Subcutaneous adipose tissue (tissue), 4 donors: ENCODE measurements around the gene CACNA1E. TPM values are rescaled to one million over a fixed set of nuclear protein-coding genes. Genes with fewer than 3 reads are reported as not detected.

Experiments
- total RNA-seq, 4 donors: library from RNA; depleted of rRNA; stranded (reverse); fragments of >200 nt; gene quantifications; one replicate each; pipeline ENCODE4 v1.1.0, GENCODE V29; 2016
- TF ChIP-seq, protein P1 (sequence below): fragments of 450-650 bp; IDR thresholded peaks from one replicate; pipeline ENCODE4 v1.5.1; 2016; ENCODE audit warnings: low read depth, mild to moderate bottlenecking, control low read depth, antibody characterized with exemption, moderate library complexity

CACNA1E gene
- total RNA-seq, 4 donors from 2014 or later: 0.16 to 0.19 TPM; not detected in 2

DNA sequence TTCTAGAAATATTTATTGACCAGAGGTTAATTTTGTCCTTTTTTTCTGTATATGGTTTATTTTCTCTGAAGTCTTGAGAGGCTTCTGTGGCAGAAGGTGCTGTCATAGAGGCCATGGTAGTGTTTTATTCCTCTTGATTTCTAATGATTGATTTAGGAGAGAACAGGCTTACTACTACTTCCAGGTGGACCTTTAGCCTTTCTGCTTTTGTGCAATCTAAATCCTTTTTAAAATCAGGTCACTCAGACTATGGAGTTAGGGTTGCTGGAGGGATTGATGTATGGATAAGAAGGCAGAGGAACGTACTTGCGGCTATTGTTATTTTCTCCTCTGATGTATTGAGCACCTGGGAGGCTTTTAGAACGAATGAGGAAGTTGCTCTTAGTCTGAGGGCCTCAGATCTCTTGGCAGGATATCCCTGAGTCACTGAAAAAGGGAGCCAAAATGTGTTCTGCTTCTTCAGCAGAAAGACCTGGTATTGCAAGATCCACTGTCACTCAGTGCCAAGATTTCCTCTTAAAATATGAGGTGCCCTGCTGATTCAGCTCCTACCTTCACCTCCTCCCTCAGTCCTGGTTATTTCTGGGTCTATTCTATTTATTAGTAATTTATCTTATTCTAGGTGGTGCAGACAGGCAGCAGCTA lies 300.8 kb downstream of the CACNA1E start:
- TF ChIP-seq, protein P1, sequence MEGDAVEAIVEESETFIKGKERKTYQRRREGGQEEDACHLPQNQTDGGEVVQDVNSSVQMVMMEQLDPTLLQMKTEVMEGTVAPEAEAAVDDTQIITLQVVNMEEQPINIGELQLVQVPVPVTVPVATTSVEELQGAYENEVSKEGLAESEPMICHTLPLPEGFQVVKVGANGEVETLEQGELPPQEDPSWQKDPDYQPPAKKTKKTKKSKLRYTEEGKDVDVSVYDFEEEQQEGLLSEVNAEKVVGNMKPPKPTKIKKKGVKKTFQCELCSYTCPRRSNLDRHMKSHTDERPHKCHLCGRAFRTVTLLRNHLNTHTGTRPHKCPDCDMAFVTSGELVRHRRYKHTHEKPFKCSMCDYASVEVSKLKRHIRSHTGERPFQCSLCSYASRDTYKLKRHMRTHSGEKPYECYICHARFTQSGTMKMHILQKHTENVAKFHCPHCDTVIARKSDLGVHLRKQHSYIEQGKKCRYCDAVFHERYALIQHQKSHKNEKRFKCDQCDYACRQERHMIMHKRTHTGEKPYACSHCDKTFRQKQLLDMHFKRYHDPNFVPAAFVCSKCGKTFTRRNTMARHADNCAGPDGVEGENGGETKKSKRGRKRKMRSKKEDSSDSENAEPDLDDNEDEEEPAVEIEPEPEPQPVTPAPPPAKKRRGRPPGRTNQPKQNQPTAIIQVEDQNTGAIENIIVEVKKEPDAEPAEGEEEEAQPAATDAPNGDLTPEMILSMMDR: no peak

DNA sequence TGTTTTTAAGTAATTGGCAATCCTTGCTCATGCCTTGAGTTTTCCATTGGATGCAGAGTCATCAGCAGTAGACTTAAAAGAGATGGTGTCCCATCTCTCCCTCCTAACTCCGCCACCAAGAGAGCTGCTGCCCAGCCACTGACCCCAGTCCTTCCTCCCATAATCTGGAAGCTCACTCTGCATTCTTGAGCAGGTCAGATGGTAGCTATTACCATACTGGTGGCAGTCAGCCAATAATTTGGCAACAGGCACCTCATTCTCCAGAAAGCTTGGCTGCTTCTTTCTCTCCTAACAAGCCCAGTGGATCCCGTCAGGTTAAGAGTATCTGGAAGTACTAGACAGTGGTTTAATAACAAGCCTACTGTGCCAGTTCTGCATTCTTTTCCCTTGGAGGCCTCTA lies 306.1 kb downstream of the CACNA1E start:
- TF ChIP-seq, protein P1: no peak

DNA sequence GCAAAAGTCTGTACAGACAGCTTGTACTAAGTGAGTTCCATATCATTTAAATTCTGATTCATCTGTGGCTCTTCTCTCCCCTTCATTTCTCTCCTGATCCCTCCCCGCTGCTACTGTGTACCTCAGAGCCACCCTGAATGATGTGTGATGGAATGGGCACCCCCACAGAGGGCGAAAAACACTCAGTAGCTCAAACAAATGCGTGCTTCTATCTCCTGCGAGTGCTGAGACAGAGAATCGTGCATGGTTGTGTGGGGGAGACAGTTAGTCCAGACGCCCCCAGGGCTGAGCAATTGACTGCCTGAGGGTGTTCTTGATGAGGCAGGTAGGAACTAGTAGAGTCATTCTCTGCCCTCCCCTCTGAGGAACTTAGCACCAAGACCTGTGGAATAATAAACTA lies 308.4 kb downstream of the CACNA1E start:
- TF ChIP-seq, protein P1: no peak

DNA sequence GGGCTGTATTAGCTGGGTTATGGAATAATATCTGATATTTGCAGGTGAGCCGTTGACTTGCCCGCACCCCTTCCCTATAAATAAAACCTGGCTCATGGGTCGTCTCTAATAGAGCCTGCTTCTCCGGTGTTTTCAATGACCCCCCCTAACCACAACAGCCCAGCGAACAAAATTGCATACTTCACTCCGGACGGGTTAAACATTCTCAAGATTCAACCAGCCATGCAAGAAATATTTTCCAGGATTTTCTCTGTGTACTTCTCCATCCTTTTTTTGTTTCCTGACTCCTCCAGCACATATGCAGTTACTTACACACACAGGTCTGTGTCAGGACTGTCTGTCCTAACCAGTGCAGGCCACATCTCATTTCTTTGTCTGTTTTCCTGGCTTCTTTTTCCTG lies 310.5 kb downstream of the CACNA1E start:
- TF ChIP-seq, protein P1: no peak

DNA sequence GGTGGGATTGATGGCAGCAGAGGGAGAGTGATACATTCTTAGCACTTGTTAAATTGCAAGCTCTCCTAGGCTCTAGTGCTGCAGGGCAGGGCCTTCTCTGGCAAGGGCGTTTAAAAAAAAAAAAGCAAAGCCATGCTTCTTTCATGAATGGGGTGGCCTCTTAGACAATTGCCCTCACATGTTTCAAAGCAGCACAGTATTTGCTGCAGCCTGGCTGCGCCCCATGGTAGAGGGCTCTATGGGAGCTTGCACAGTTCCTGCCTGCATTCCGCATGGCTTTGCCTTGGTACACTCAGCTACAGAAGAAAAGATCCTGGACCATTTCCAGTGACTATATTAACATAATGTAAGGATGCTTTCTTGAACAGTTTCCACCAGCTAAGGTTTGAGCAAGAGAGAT lies 311.0 kb downstream of the CACNA1E start:
- TF ChIP-seq, protein P1: no peak

DNA sequence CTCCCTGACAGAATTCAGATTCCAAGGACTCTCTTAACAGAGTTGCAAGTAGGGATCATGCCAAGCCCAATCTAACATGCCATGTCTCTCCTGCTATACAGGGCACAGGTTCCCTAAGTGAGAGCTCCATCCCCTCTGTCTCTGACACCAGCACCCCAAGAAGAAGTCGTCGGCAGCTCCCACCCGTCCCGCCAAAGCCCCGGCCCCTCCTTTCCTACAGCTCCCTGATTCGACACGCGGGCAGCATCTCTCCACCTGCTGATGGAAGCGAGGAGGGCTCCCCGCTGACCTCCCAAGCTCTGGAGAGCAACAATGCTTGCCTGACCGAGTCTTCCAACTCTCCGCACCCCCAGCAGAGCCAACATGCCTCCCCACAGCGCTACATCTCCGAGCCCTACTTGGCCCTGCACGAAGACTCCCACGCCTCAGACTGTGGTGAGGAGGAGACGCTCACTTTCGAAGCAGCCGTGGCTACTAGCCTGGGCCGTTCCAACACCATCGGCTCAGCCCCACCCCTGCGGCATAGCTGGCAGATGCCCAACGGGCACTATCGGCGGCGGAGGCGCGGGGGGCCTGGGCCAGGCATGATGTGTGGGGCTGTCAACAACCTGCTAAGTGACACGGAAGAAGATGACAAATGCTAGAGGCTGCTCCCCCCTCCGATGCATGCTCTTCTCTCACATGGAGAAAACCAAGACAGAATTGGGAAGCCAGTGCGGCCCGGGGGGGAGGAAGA lies 315.0 kb downstream of the CACNA1E start:
- TF ChIP-seq, protein P1: no peak

DNA sequence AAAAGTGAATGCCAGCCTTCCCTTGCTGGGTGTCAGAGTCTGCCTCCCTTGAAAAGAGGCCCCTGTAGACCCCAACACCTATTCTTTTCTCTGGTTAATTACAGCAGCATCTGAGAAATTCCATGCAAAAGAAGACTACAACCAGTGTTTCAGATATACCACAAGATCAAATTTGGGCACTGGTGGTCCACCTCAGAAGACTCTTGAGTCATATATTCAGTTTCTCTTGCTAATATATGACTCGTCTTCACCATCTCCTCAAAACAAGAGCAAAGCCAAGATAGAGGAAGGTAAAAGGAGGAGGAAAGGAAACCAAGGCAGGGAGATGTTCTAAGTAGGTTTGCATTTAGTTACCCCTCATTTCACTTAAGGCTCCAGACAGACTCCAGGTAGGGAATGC lies 318.3 kb downstream of the CACNA1E start:
- TF ChIP-seq, protein P1: no peak
